ENCODE data around the gene XRCC5. TPM values are rescaled to one million over a fixed set of nuclear protein-coding genes. Genes with fewer than 3 reads are reported as not detected.

Gene XRCC5
- total and polyA plus RNA-seq, 8 donors = 212 to 302 (median 262) TPM

DNA sequence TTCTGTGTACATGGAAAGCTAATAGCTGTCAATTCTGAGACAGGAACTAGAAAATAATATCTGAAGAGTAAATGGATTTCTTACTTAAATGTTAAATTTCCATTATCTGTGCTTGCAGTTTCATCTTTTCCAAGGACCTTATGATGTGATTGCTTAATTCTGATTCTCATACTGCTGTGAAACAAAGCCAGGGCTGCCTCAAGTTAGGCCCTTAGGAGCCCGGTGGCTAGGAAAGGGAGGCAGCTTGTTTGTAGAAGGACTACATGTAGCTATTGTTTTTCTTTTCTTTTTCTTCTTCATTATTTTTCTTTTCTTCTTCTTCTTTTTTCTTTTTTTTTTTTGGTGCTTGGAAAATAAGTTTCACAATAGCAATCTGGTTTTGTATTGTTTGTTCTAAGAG is 50.5 kb downstream of the XRCC5 start:
- Histone ChIP-seq H3K36me3 (peaks cover 4 to 86% of the 10 kb centered on the region in 2 donors), H3K27ac (no peak overlapping the region), H3K27me3 (no peaks in the 10 kb centered on the region), H3K4me1 (no peaks in the 10 kb centered on the region), H3K4me3 (no peak overlapping the region), H3K9me3 (no peaks in the 10 kb centered on the region)
- no peak for DNase-seq
- TF ChIP-seq, protein P1, sequence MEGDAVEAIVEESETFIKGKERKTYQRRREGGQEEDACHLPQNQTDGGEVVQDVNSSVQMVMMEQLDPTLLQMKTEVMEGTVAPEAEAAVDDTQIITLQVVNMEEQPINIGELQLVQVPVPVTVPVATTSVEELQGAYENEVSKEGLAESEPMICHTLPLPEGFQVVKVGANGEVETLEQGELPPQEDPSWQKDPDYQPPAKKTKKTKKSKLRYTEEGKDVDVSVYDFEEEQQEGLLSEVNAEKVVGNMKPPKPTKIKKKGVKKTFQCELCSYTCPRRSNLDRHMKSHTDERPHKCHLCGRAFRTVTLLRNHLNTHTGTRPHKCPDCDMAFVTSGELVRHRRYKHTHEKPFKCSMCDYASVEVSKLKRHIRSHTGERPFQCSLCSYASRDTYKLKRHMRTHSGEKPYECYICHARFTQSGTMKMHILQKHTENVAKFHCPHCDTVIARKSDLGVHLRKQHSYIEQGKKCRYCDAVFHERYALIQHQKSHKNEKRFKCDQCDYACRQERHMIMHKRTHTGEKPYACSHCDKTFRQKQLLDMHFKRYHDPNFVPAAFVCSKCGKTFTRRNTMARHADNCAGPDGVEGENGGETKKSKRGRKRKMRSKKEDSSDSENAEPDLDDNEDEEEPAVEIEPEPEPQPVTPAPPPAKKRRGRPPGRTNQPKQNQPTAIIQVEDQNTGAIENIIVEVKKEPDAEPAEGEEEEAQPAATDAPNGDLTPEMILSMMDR (IDR thresholded peaks at IDR 0.05) = no peak
- ATAC-seq = no peak
- intact Hi-C loops (cut with DNase I) = no loop called here

DNA sequence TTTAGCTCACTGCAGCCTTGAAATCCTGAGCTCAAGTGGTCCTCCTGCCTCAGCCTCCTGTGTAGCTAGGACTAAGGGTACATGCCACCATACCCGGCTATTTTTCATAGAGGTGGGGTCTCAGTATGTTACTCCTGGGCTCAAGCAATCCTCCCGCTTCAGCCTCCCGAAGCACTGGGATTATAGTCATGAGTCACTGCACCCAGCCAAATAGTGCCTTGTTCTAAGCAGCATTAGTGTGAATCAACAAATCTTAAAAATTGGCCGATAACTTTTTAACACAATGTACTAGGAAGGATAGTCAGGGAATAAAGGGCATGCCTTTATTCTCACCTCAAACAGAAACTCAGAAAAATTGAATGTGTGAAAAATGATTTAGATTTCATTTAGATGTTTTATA is 51.6 kb downstream of the XRCC5 start:
- Histone ChIP-seq H3K27ac (no peak overlapping the region), H3K27me3 (no peaks in the 10 kb centered on the region), H3K4me1 (no peaks in the 10 kb centered on the region), H3K36me3 (peaks cover 4 to 86% of the 10 kb centered on the region in 2 donors), H3K9me3 (no peaks in the 10 kb centered on the region), H3K4me3 (no peak overlapping the region)
- ATAC-seq (no peak), DNase-seq (no peak)
- intact Hi-C loops (cut with DNase I) = no loop called here
- TF ChIP-seq, protein P1 (IDR thresholded peaks at IDR 0.05) = no peak

DNA sequence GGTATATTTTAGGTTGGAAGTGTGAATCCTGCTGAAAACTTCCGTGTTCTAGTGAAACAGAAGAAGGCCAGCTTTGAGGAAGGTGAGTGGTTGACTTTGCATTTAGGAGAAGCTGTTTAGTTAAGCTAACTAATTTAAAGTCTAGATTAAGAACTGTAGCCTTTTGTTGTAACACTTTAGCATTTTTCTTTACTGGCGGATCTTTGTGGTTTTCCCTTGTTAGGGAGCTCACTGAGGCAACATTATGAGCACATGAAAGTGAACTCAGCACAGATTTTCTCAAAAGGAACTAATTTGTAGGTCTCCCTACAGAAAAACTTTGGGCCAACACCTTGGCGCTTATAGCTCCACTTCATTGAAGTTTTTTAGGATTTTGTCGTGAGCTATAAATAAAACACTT is 52.8 kb downstream of the XRCC5 start:
- ATAC-seq = no peak
- no peak overlapping the region for H3K27ac ChIP-seq
- H3K27me3 ChIP-seq = no peaks in the 10 kb centered on the region
- no peaks in the 10 kb centered on the region for H3K4me1 ChIP-seq
- H3K4me3 ChIP-seq = no peak overlapping the region
- TF ChIP-seq, protein P1 (IDR thresholded peaks at IDR 0.05) = no peak
- intact Hi-C loops (cut with DNase I) = no loop called here
- H3K9me3 ChIP-seq = no peaks in the 10 kb centered on the region
- H3K36me3 ChIP-seq = peaks cover 4 to 86% of the 10 kb centered on the region in 2 donors
- no peak for DNase-seq

DNA sequence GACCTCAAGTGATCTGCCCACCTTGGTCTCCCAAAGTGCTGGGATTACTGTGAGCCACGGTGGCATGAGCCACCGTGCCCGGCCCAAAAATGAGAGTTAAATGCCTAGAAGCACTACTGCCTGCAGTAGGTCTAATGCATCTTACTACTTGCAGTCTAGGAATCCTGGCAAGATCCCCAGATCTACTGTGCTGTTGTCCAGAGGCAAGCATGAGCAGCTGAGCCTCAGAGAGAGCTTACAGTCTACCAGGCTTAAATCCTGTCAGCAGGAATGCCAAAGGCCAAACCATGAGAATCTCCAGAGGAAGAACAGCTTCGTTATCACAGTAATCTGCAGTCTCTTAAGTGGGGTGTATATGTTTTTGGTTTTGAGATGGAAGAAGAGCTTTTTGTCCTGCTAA is 54.4 kb downstream of the XRCC5 start:
- H3K4me3 ChIP-seq = no peak overlapping the region
- TF ChIP-seq, protein P1 (IDR thresholded peaks at IDR 0.05) = no peak
- H3K9me3 ChIP-seq = no peaks in the 10 kb centered on the region
- intact Hi-C loops (cut with DNase I) = no loop called here
- H3K27ac ChIP-seq = no peak overlapping the region
- H3K36me3 ChIP-seq = peaks cover 4 to 90% of the 10 kb centered on the region in 2 donors
- no peaks in the 10 kb centered on the region for H3K27me3 ChIP-seq
- ATAC-seq (no peak), DNase-seq (no peak)
- H3K4me1 ChIP-seq = no peaks in the 10 kb centered on the region

DNA sequence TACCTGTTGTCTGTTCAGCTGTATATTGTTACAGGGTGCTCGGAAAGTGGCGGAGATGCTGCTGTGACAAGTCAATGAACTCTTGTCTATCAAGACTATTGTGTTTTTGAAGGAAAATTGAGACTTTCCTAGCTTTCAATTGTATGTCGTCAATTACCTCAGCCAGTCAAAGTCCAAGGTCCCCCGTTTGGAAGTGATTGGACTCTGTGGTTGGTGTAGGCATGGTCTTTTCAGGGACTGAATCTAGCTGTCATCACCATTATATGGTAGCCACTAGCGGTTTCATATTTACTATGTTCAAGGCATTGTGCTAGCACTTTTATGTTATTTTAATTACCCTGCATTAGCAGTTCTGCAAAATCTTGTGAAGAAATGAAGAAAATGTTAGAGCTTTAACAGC is 54.9 kb downstream of the XRCC5 start:
- Histone ChIP-seq H3K4me1 (no peaks in the 10 kb centered on the region), H3K4me3 (no peak overlapping the region), H3K36me3 (peaks cover 4 to 96% of the 10 kb centered on the region in 2 donors), H3K27me3 (no peaks in the 10 kb centered on the region), H3K9me3 (no peaks in the 10 kb centered on the region), H3K27ac (no peak overlapping the region)
- TF ChIP-seq, protein P1 (IDR thresholded peaks at IDR 0.05) = no peak
- ATAC-seq (no peak), DNase-seq (no peak)
- intact Hi-C loops (cut with DNase I) = no loop called here
